BJ (cell line): ENCODE measurements around the gene BLOC1S1. TPM values are rescaled to one million over a fixed set of nuclear protein-coding genes. Genes with fewer than 3 reads are reported as not detected.
"Not testable (repeated sequence)": the region's sequence is repeated elsewhere in the genome, so short reads cannot be mapped to it uniquely, and the experiment has no call there.

ENCODE experiments used
- CTCF ChIA-PET: fragments of 350-600 bp; formaldehyde crosslinking; extraction: SDS; loops from one replicate; lab custom pipeline; 2021; ENCODE audit warnings: antibody characterized with exemption, inconsistent platforms; lab: Yijun Ruan, JAX
- POLR2A ChIA-PET: fragments of 300-600 bp; sonication (Branson Sonifier 250); formaldehyde crosslinking; extraction: SDS; loops from one replicate; lab custom pipeline; 2021; ENCODE audit warnings: antibody characterized with exemption; lab: Charles Lee
- DNase-seq: peaks from one replicate; pipeline ENCODE4 v3.0.0-alpha.2; 2011; ENCODE audit warnings: low read depth
- H3K27me3 ChIP-seq: 2 replicates; pipeline ENCODE4 v1.6.0; 2011; ENCODE audit warnings: low read length; ENCODE audit not compliant: control insufficient read depth, insufficient read depth
- H3K36me3 ChIP-seq: 2 replicates; pipeline ENCODE4 v1.5.1; 2011; ENCODE audit warnings: low read length; ENCODE audit not compliant: control insufficient read depth, insufficient read depth
- H3K4me3 ChIP-seq: 2 replicates; pipeline ENCODE4 v1.5.1; 2011; ENCODE audit warnings: low read depth, mild to moderate bottlenecking, control low read depth, low read length
- polyA plus RNA-seq: library from polyadenylated mRNA; depleted of rRNA; stranded (reverse); fragments of >200 nt; gene quantifications from 2 replicates; pipeline ENCODE4 v1.2.3, GENCODE V29; 2011
- TF ChIP-seq, protein P1 (sequence below): IDR thresholded peaks from 2 replicates; pipeline ENCODE4 v1.5.1; 2011; ENCODE audit warnings: low read depth, mild to moderate bottlenecking, control low read depth, inconsistent platforms, low read length, moderate library complexity; ENCODE audit not compliant: insufficient read depth

BLOC1S1 gene
- polyA plus RNA-seq, 1 experiment, result 172 TPM

DNA sequence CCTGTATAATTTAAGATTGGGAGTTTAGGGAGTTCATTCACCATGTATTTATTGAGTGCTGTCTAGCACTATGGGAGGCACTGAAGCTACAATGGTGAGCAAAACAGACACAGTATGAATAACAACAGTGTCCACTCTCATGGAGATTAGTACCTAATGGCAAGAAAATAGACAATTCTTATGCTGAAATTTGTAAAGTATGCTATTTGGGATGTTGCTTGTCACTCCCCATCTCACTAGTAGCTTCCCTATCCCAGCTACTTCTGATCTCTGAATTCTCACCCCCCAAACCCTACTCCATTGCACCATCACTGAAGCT is 31.0 kb downstream of the BLOC1S1 start:
- Histone ChIP-seq H3K36me3 (peaks cover 7% of the 10 kb centered on the region), H3K27me3 (no peaks in the 10 kb centered on the region), H3K4me3 (no peak overlapping the region)
- TF ChIP-seq, protein P1, sequence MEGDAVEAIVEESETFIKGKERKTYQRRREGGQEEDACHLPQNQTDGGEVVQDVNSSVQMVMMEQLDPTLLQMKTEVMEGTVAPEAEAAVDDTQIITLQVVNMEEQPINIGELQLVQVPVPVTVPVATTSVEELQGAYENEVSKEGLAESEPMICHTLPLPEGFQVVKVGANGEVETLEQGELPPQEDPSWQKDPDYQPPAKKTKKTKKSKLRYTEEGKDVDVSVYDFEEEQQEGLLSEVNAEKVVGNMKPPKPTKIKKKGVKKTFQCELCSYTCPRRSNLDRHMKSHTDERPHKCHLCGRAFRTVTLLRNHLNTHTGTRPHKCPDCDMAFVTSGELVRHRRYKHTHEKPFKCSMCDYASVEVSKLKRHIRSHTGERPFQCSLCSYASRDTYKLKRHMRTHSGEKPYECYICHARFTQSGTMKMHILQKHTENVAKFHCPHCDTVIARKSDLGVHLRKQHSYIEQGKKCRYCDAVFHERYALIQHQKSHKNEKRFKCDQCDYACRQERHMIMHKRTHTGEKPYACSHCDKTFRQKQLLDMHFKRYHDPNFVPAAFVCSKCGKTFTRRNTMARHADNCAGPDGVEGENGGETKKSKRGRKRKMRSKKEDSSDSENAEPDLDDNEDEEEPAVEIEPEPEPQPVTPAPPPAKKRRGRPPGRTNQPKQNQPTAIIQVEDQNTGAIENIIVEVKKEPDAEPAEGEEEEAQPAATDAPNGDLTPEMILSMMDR, result no peak
- POLR2A ChIA-PET, result interaction anchor here (0.8 kb wide), 1 partner anchor 26 kb away, joined by 12 read pairs; no protein-coding TSS in a partner anchor
- CTCF ChIA-PET, result interaction anchor here (1.0 to 2.3 kb wide), 6 partner anchors 9 to 250 kb away, joined by 3 to 14 read pairs (median 4); partner anchors contain the start of gene SUOX
- no peak for DNase-seq

DNA sequence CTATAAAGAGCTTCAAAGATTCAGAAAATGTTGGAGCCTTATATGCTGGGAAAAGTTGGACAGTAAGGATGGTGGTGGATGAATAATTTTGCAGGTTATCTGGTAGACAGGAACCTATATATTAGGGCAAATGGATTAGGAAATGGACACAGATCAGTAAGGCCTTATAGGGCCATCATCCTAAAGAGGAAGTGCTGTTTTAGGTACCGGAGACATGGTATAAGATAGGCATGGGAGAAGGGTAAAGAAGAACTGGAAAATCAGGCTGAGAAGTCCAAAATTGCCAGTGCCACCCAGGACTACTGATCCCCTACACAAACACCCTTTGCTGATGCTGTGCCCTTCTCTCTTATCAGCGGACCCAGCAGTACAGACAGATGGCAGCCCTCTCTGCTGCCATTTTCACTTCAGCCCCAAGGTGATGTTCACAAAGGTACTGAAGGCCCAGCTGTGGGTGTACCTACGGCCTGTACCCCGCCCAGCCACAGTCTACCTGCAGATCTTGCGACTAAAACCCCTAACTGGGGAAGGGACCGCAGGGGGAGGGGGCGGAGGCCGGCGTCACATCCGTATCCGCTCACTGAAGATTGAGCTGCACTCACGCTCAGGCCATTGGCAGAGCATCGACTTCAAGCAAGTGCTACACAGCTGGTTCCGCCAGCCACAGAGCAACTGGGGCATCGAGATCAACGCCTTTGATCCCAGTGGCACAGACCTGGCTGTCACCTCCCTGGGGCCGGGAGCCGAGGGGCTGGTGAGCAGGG is 32.6 kb downstream of the BLOC1S1 start:
- Histone ChIP-seq H3K4me3 (no peak overlapping the region), H3K36me3 (peaks cover 16% of the 10 kb centered on the region), H3K27me3 (no peaks in the 10 kb centered on the region)
- ChIA-PET CTCF (interaction anchor here (0.8 to 2.3 kb wide), 4 partner anchors 10 to 49 kb away, joined by 3 to 14 read pairs (median 3); no protein-coding TSS in a partner anchor), POLR2A (interaction anchor here (0.5 kb wide), 1 partner anchor 304 kb away, joined by 4 read pairs; no protein-coding TSS in a partner anchor)
- DNase-seq, result no peak
- TF ChIP-seq, protein P1, result no peak

DNA sequence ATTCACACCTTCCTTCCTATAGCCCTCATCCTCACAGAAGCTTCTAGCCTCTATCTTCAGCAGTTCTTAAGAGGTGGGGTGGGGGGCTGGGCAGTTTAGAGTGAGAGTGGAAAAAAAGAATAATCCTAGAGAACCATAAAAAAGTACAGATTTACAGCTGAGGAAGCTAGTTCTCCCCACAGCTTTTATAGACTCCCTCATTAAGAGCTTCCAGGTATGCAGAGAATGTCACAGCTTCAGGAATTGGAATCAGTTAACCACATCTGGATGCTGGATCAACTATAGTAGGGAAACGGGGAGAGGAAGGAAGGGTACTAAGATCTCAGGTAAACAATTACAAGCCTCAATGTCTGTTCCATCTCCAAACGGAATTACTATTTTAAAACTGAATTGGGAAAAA is 39.4 kb downstream of the BLOC1S1 start:
- CTCF ChIA-PET, result interaction anchor here (0.7 to 1.9 kb wide), 7 partner anchors 9 to 185 kb away, joined by 3 to 6 read pairs (median 3); partner anchors contain the start of gene DGKA
- H3K27me3 ChIP-seq, result no peaks in the 10 kb centered on the region
- POLR2A ChIA-PET, result no interaction called here
- peaks cover 24% of the 10 kb centered on the region for H3K36me3 ChIP-seq
- TF ChIP-seq, protein P1, result no peak
- H3K4me3 ChIP-seq, result no peak overlapping the region
- no peak for DNase-seq

- TF ChIP-seq, protein P1, result no peak
- H3K4me3 ChIP-seq, result no peak overlapping the region
- no peak for DNase-seq
- peaks cover 15% of the 10 kb centered on the region for H3K36me3 ChIP-seq
- POLR2A ChIA-PET, result no interaction called here
- CTCF ChIA-PET, result interaction anchor here (1.0 to 1.1 kb wide), 2 partner anchors 39 to 50 kb away, joined by 3 read pairs; no protein-coding TSS in a partner anchor
- H3K27me3 ChIP-seq, result no peaks in the 10 kb centered on the region
Observed at GRCh38 chr12:55757701-55758100, 41.9 kb downstream of the BLOC1S1 start.

DNA sequence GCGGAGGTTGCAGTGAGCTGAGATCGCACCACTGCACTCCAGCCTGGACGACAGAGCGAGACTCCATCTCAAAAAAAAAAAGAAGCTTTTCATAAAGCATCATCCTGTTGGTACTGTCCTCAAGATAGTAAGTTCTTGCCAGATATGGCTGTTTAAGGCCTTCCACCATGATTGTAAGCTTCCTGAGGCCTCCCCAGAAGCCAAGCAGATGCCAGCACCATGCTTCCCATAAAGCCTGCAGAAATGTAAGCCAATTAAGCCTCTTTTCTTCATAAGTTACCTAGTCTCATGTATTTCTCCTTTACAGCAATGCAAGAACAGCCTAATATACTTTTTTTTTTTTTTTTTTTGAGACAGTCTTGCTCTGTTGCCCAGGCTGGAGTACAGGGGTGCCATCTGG is 42.7 kb downstream of the BLOC1S1 start:
- DNase-seq, POLR2A ChIA-PET, H3K4me3 ChIP-seq, H3K36me3 ChIP-seq, H3K27me3 ChIP-seq: not testable (repeated sequence)
- CTCF ChIA-PET, result interaction anchor here (1.0 to 1.5 kb wide), 3 partner anchors 11 to 49 kb away, joined by 3 read pairs; no protein-coding TSS in a partner anchor
